ENCODE data around the gene POLG.

The POLG gene

GRCh38 chr15:89326316-89326715 lies 8.3 kb downstream of the POLG start:
- DNase-seq (ENCODE audit: low spot score): no peak

- DNase-seq (ENCODE audit: low spot score): no peak
These were observed 9.4 kb downstream of the POLG start for GRCh38 chr15:89325039-89325803.

- DNase-seq (ENCODE audit: low spot score): no peak
These were observed 10.8 kb downstream of the POLG start for GRCh38 chr15:89323825-89324224.

GRCh38 chr15:89322822-89323221 lies 11.8 kb downstream of the POLG start:
- DNase-seq (ENCODE audit: low spot score): no peak

GRCh38 chr15:89321521-89322410 lies 12.9 kb downstream of the POLG start:
- DNase-seq (ENCODE audit: low spot score): no peak

- DNase-seq (ENCODE audit: low spot score): no peak
These were observed 14.4 kb downstream of the POLG start for GRCh38 chr15:89320200-89320599.

GRCh38 chr15:89319678-89320077 lies 14.9 kb downstream of the POLG start:
- DNase-seq (ENCODE audit: low spot score): no peak

GRCh38 chr15:89317186-89317720 lies 17.4 kb downstream of the POLG start:
- DNase-seq (ENCODE audit: low spot score): no peak

- no peak for DNase-seq (ENCODE audit: low spot score)
These were observed 18.1 kb downstream of the POLG start for GRCh38 chr15:89316504-89316903.

- no peak for DNase-seq (ENCODE audit: low spot score)
These were observed 19.2 kb downstream of the POLG start for GRCh38 chr15:89315375-89315929.

GRCh38 chr15:89309993-89310392 lies 24.6 kb downstream of the POLG start:
- no peak for DNase-seq (ENCODE audit: low spot score)

GRCh38 chr15:89308236-89308635 lies 26.4 kb downstream of the POLG start:
- no peak for DNase-seq (ENCODE audit: low spot score)

GRCh38 chr15:89307791-89308190 lies 26.8 kb downstream of the POLG start:
- DNase-seq (ENCODE audit: low spot score): no peak

GRCh38 chr15:89307046-89307587 lies 27.5 kb downstream of the POLG start:
- DNase-seq (ENCODE audit: low spot score): no peak

- no peak for DNase-seq (ENCODE audit: low spot score)
These were observed 29.2 kb downstream of the POLG start for GRCh38 chr15:89305395-89305794.

- no peak for DNase-seq (ENCODE audit: low spot score)
These were observed 30.6 kb downstream of the POLG start for GRCh38 chr15:89303986-89304385.

- no peak for DNase-seq (ENCODE audit: low spot score)
These were observed 33.1 kb downstream of the POLG start for GRCh38 chr15:89301304-89302089.

GRCh38 chr15:89299896-89300295 lies 34.7 kb downstream of the POLG start:
- DNase-seq (ENCODE audit: low spot score): peak; percentile 55

GRCh38 chr15:89293012-89293411 lies 41.6 kb downstream of the POLG start:
- no peak for DNase-seq (ENCODE audit: low spot score)

- no peak for DNase-seq (ENCODE audit: low spot score)
These were observed 42.6 kb downstream of the POLG start for GRCh38 chr15:89291934-89292438.

GRCh38 chr15:89283201-89283600 lies 51.4 kb downstream of the POLG start:
- DNase-seq (ENCODE audit: low spot score): no peak
